PC-3 (cell line): Measurements from ENCODE around the gene HSD17B7. TPM values are rescaled to one million over a fixed set of nuclear protein-coding genes. Genes with fewer than 3 reads are reported as not detected.

Experiments
- ATAC-seq: fragments of 200-7000 bp; cut with Tn5 transposase; 2 replicates; pipeline ENCODE4 v1.9.1; 2020; ENCODE audit warnings: mild to moderate bottlenecking, moderate library complexity
- BruUV-seq: library from RNA; stranded (reverse); fragments of 400-500 nt; replicated peaks from 2 replicates; lab custom pipeline; 2021; lab: Mats Ljungman, UMichigan
- CTCF ChIA-PET: fragments of 300-600 bp; sonication (Branson Sonifier 250); formaldehyde crosslinking; loops from one replicate; lab custom pipeline; 2022; ENCODE audit warnings: antibody characterized with exemption; lab: Charles Lee
- POLR2A ChIA-PET: fragments of 300-600 bp; sonication (Branson Sonifier 250); formaldehyde crosslinking; loops from one replicate; lab custom pipeline; 2022; ENCODE audit warnings: antibody characterized with exemption; ENCODE audit not compliant: unreplicated experiment; lab: Charles Lee
- DNase-seq: peaks from one replicate; pipeline ENCODE4 v3.0.0-alpha.2; 2015
- H2AFZ ChIP-seq: fragments of 300-600 bp; sonication (generic); 2 replicates; pipeline ENCODE4 v1.6.0; 2016; ENCODE audit warnings: antibody characterized with exemption, low read length
- H3F3A ChIP-seq: fragments of 300-600 bp; sonication (generic); one replicate; pipeline ENCODE4 v1.6.0; 2017; ENCODE audit warnings: antibody characterized with exemption, low read length, control low read depth, mild to moderate bottlenecking; ENCODE audit not compliant: unreplicated experiment
- H3K27ac ChIP-seq: fragments of 300-600 bp; sonication (generic); 2 replicates; pipeline ENCODE4 v1.5.1; 2016; ENCODE audit warnings: mild to moderate bottlenecking, low read length
- H3K27me3 ChIP-seq: fragments of 300-600 bp; sonication (generic); 2 replicates; pipeline ENCODE4 v1.6.1; 2016; ENCODE audit warnings: low read length, mixed read lengths
- H3K36me3 ChIP-seq: fragments of 300-600 bp; sonication (generic); 2 replicates; pipeline ENCODE4 v1.6.1; 2016; ENCODE audit warnings: low read depth, mixed run types, low read length, mixed read lengths
- H3K4me1 ChIP-seq: fragments of 300-600 bp; sonication (generic); 2 replicates; pipeline ENCODE4 v1.5.1; 2016; ENCODE audit warnings: low read length; ENCODE audit not compliant: insufficient read depth
- H3K4me2 ChIP-seq: fragments of 300-600 bp; sonication (generic); 2 replicates; pipeline ENCODE4 v1.6.0; 2016; ENCODE audit warnings: low read length
- H3K4me3 ChIP-seq: fragments of 300-600 bp; sonication (generic); 2 replicates; pipeline ENCODE4 v1.5.1; 2016; ENCODE audit warnings: mild to moderate bottlenecking, low read length, mixed read lengths
- H3K79me2 ChIP-seq: fragments of 300-600 bp; sonication (generic); 2 replicates; pipeline ENCODE4 v1.6.1; 2017; ENCODE audit warnings: low read length, mixed read lengths
- H3K9ac ChIP-seq: fragments of 300-600 bp; sonication (generic); 2 replicates; pipeline ENCODE4 v1.6.0; 2016; ENCODE audit warnings: mild to moderate bottlenecking, low read length
- H3K9me2 ChIP-seq: fragments of 300-600 bp; sonication (generic); replicated peaks from 2 replicates; pipeline ENCODE4 v1.6.1; 2016; ENCODE audit warnings: mixed run types, low read length, mixed read lengths
- H3K9me3 ChIP-seq: fragments of 300-600 bp; sonication (generic); 2 replicates; pipeline ENCODE4 v1.6.1; 2016; ENCODE audit warnings: low read length, mixed read lengths
- H4K20me1 ChIP-seq: fragments of 300-600 bp; sonication (generic); 2 replicates; pipeline ENCODE4 v1.6.1; 2016; ENCODE audit warnings: low read length, mixed read lengths
- CTCF ChIP-seq: fragments of 300-600 bp; sonication (generic); conservative IDR thresholded peaks from 2 replicates; pipeline ENCODE4 v1.5.1; 2017; ENCODE audit warnings: antibody characterized with exemption, low read depth, mild to moderate bottlenecking, low read length
- EZH2 ChIP-seq: fragments of 300-600 bp; sonication (generic); IDR thresholded peaks from one replicate; pipeline ENCODE4 v1.6.1; 2017; ENCODE audit warnings: antibody characterized with exemption, mild to moderate bottlenecking, low read length; ENCODE audit not compliant: unreplicated experiment
- EZH2phosphoT487 ChIP-seq: fragments of 300-600 bp; sonication (generic); IDR thresholded peaks from 2 replicates; pipeline ENCODE4 v1.6.1; 2018; ENCODE audit warnings: mild to moderate bottlenecking, antibody characterized with exemption, low read length, borderline replicate concordance
- intact Hi-C: fragments of 100-400 bp; cut with micrococcal nuclease; formaldehyde crosslinking; loops from 2 replicates; pipeline ENCODE4 v1.9.0; 2023
- total RNA-seq: library from RNA; depleted of rRNA; stranded (reverse); fragments of >200 nt; gene quantifications from 2 replicates; pipeline ENCODE4 v1.2.3, GENCODE V29; 2014

The HSD17B7 gene
- total RNA-seq, 1 experiment from 2014 or later, result 28.4 TPM

GRCh38 chr1:162823771-162824525 is 33.4 kb downstream of the HSD17B7 start:
- Histone ChIP-seq H3K9me3 (no peaks in the 10 kb centered on the region), H3K9me2 (peaks cover 4% of the 10 kb centered on the region; the same call in 1 of the 2 replicates), H3K36me3 (no peaks in the 10 kb centered on the region), H3K4me3 (no peak overlapping the region), H3K27ac (no peak overlapping the region), H3K4me2 (peak overlapping the region; percentile 79; the same call in 1 of the 2 replicates), H3K4me1 (peaks cover 17% of the 10 kb centered on the region), H3F3A (no peaks in the 10 kb centered on the region), H3K27me3 (no peaks in the 10 kb centered on the region), H2AFZ (0 out of 2 replicates have a peak overlapping the region, but pooled peaks have one; percentile 89), H4K20me1 (no peaks in the 10 kb centered on the region), H3K9ac (no peak overlapping the region), H3K79me2 (no peaks in the 10 kb centered on the region)
- ATAC-seq (peak; percentile 58), DNase-seq (peak; percentile 42)
- no TSS peak for BruUV-seq
- POLR2A ChIA-PET, result no interaction called here
- no peak for TF ChIP-seq EZH2
- no peak for TF ChIP-seq CTCF
- TF ChIP-seq EZH2phosphoT487, result no peak
- CTCF ChIA-PET, result no interaction called here
- intact Hi-C loops, result no loop called here

GRCh38 chr1:162829268-162829667 is 38.8 kb downstream of the HSD17B7 start:
- DNase-seq (no peak), ATAC-seq (no peak)
- peaks cover 4% of the 10 kb centered on the region; the same call in 1 of the 2 replicates for H3K9me2 ChIP-seq
- ChIA-PET POLR2A (no interaction called here), CTCF (no interaction called here)
- H3K79me2 ChIP-seq, result no peaks in the 10 kb centered on the region
- TF ChIP-seq CTCF (no peak), EZH2 (no peak), EZH2phosphoT487 (no peak)
- H4K20me1 ChIP-seq, result no peaks in the 10 kb centered on the region
- H3K4me2 ChIP-seq, result no peak overlapping the region
- H3K9ac ChIP-seq, result no peak overlapping the region
- H3F3A ChIP-seq, result no peaks in the 10 kb centered on the region
- H2AFZ ChIP-seq, result no peak overlapping the region
- H3K27me3 ChIP-seq, result no peaks in the 10 kb centered on the region
- H3K4me1 ChIP-seq, result no peaks in the 10 kb centered on the region
- no peak overlapping the region for H3K4me3 ChIP-seq
- intact Hi-C loops, result no loop called here
- H3K36me3 ChIP-seq, result no peaks in the 10 kb centered on the region
- no TSS peak for BruUV-seq
- H3K9me3 ChIP-seq, result no peaks in the 10 kb centered on the region
- no peak overlapping the region for H3K27ac ChIP-seq

GRCh38 chr1:162832470-162832869 is 42.0 kb downstream of the HSD17B7 start:
- Histone ChIP-seq H4K20me1 (no peaks in the 10 kb centered on the region), H3K27me3 (no peaks in the 10 kb centered on the region), H3K4me1 (no peaks in the 10 kb centered on the region), H3K27ac (no peak overlapping the region), H3K9ac (no peak overlapping the region), H3K4me2 (no peak overlapping the region), H3F3A (no peaks in the 10 kb centered on the region), H3K9me2 (peaks cover 4% of the 10 kb centered on the region; the same call in 1 of the 2 replicates), H3K4me3 (no peak overlapping the region), H3K79me2 (no peaks in the 10 kb centered on the region), H2AFZ (no peak overlapping the region), H3K9me3 (no peaks in the 10 kb centered on the region), H3K36me3 (no peaks in the 10 kb centered on the region)
- intact Hi-C loops, result no loop called here
- ChIA-PET POLR2A (no interaction called here), CTCF (no interaction called here)
- TF ChIP-seq EZH2 (no peak), CTCF (no peak)
- DNase-seq, result no peak
- no peak for ATAC-seq
- BruUV-seq, result no TSS peak
